ENCODE results near the gene DDA1. TPM values are rescaled to one million over a fixed set of nuclear protein-coding genes. Genes with fewer than 3 reads are reported as not detected.

Gene DDA1
- total RNA-seq, result 29.4 and 43.1 TPM in 2 replicates
- polyA plus RNA-seq, result 59.4 and 60.0 TPM in 2 replicates

- Histone ChIP-seq H3K27me3 (no peaks in the 10 kb centered on the region), H2AFZ (peak within 1 kb of the TSS; percentile 17), H3K9me2 (replicated peaks; ENCODE audit: insufficient read depth) (no peaks in the 10 kb centered on the region), H4K20me1 (ENCODE audit: insufficient read depth, poor library complexity, severe bottlenecking) (peaks cover 7% of the 10 kb centered on the region), H3K4me1 (ENCODE audit: insufficient read depth) (peaks cover 23% of the 10 kb centered on the region), H3K9me3 (ENCODE audit: low read depth) (no peaks in the 10 kb centered on the region), H3K4me3 (peak within 1 kb of the TSS; percentile 56), H3K36me3 (replicated peaks; ENCODE audit: insufficient read depth, low read depth) (no peaks in the 10 kb centered on the region), H3K79me2 (peaks cover 54% of the 10 kb centered on the region), H3K4me2 (peak within 1 kb of the TSS; percentile 94), H3K27ac (peak within 1 kb of the TSS; percentile 56)
- 3% methylated on average over 33 of the region's 46 CpGs for WGBS (ENCODE audit: low lambda C conversion rate, missing lambda C conversion rate)
- TF ChIP-seq, protein P1, sequence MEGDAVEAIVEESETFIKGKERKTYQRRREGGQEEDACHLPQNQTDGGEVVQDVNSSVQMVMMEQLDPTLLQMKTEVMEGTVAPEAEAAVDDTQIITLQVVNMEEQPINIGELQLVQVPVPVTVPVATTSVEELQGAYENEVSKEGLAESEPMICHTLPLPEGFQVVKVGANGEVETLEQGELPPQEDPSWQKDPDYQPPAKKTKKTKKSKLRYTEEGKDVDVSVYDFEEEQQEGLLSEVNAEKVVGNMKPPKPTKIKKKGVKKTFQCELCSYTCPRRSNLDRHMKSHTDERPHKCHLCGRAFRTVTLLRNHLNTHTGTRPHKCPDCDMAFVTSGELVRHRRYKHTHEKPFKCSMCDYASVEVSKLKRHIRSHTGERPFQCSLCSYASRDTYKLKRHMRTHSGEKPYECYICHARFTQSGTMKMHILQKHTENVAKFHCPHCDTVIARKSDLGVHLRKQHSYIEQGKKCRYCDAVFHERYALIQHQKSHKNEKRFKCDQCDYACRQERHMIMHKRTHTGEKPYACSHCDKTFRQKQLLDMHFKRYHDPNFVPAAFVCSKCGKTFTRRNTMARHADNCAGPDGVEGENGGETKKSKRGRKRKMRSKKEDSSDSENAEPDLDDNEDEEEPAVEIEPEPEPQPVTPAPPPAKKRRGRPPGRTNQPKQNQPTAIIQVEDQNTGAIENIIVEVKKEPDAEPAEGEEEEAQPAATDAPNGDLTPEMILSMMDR (IDR thresholded peaks at IDR 0.05; ENCODE audit: poor library complexity), result no peak
- no peak for TF ChIP-seq EZH2phosphoT487 (IDR thresholded peaks at IDR 0.05; ENCODE audit: low read depth, severe bottlenecking, unreplicated experiment)
- DNase-seq (ENCODE audit: low spot score), result peak; percentile 100
Observed at GRCh38 chr19:17309198-17309964, at the start of gene DDA1. Gene DDA1, plus strand, starts transcription at chr19:17309563. Its CDS starts 92 bp downstream, at chr19:17309655.

DNA sequence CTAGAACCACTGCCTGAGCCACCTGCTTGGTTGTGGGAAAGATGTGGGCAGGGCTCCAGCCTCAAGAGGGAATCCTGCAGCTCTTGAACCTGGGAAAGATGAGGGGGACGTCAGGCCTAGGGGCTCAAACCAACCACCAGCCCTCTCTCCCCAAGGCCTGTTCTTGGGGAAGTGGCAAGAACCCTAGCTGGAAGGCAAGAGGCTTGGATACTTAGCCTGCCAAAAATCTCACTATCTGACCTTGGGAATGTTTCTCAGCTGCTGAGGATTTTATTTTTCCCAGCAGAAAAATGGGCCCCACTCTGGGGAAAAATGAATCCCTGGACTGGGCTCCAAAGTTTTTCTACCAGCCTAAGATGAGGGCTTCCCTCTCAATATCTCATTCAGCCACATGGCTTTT is 49.4 kb upstream of the DDA1 start:
- no peak overlapping the region for H3K27ac ChIP-seq
- DNase-seq (ENCODE audit: low spot score), result no peak

GRCh38 chr19:17260842-17261325 is 48.5 kb upstream of the DDA1 start:
- Histone ChIP-seq H3K27me3 (no peaks in the 10 kb centered on the region), H3K4me1 (ENCODE audit: insufficient read depth) (no peaks in the 10 kb centered on the region), H3K79me2 (no peaks in the 10 kb centered on the region), H4K20me1 (ENCODE audit: insufficient read depth, poor library complexity, severe bottlenecking) (no peaks in the 10 kb centered on the region), H2AFZ (no peak overlapping the region), H3K4me3 (no peak overlapping the region), H3K36me3 (replicated peaks; ENCODE audit: insufficient read depth, low read depth) (no peaks in the 10 kb centered on the region), H3K9me3 (ENCODE audit: low read depth) (no peaks in the 10 kb centered on the region), H3K9me2 (replicated peaks; ENCODE audit: insufficient read depth) (no peaks in the 10 kb centered on the region), H3K4me2 (no peak overlapping the region), H3K27ac (no peak overlapping the region)
- peak; percentile 86 for DNase-seq (ENCODE audit: low spot score)
- TF ChIP-seq EZH2 (IDR thresholded peaks at IDR 0.05; ENCODE audit: borderline replicate concordance), result no peak
- TF ChIP-seq, protein P1 (IDR thresholded peaks at IDR 0.05; ENCODE audit: poor library complexity), result peak; percentile 87
- WGBS (ENCODE audit: low lambda C conversion rate, missing lambda C conversion rate), result 25% methylated on average over 15 of the region's 15 CpGs

More for the DNA sequence above, 49.4 kb upstream of the DDA1 start:
- Histone ChIP-seq H3K9me3 (ENCODE audit: low read depth) (no peaks in the 10 kb centered on the region), H2AFZ (no peak overlapping the region), H3K9me2 (replicated peaks; ENCODE audit: insufficient read depth) (no peaks in the 10 kb centered on the region), H3K36me3 (replicated peaks; ENCODE audit: insufficient read depth, low read depth) (no peaks in the 10 kb centered on the region), H4K20me1 (ENCODE audit: insufficient read depth, poor library complexity, severe bottlenecking) (no peaks in the 10 kb centered on the region), H3K4me2 (no peak overlapping the region), H3K4me3 (no peak overlapping the region), H3K79me2 (no peaks in the 10 kb centered on the region), H3K27me3 (no peaks in the 10 kb centered on the region), H3K4me1 (ENCODE audit: insufficient read depth) (no peaks in the 10 kb centered on the region)
- WGBS (ENCODE audit: low lambda C conversion rate, missing lambda C conversion rate), result 56% methylated on average over 1 of the region's 1 CpG
- TF ChIP-seq EZH2 (IDR thresholded peaks at IDR 0.05; ENCODE audit: borderline replicate concordance) (no peak), EZH2phosphoT487 (IDR thresholded peaks at IDR 0.05; ENCODE audit: low read depth, severe bottlenecking, unreplicated experiment) (no peak)
- TF ChIP-seq, protein P1 (IDR thresholded peaks at IDR 0.05; ENCODE audit: poor library complexity), result no peak

Measured in hepatocyte (in vitro differentiated cells).